GM21786 (cell line): ENCODE measurements around the gene STAT5A.
"Not testable (repeated sequence)": the region's sequence is repeated elsewhere in the genome, so short reads cannot be mapped to it uniquely, and the experiment has no call there.

Source experiments
- ATAC-seq: cut with Tn5 transposase; IDR thresholded peaks from one replicate; pipeline ENCODE4 v1.9.1; 2021; ENCODE audit not compliant: unreplicated experiment

The STAT5A gene

DNA sequence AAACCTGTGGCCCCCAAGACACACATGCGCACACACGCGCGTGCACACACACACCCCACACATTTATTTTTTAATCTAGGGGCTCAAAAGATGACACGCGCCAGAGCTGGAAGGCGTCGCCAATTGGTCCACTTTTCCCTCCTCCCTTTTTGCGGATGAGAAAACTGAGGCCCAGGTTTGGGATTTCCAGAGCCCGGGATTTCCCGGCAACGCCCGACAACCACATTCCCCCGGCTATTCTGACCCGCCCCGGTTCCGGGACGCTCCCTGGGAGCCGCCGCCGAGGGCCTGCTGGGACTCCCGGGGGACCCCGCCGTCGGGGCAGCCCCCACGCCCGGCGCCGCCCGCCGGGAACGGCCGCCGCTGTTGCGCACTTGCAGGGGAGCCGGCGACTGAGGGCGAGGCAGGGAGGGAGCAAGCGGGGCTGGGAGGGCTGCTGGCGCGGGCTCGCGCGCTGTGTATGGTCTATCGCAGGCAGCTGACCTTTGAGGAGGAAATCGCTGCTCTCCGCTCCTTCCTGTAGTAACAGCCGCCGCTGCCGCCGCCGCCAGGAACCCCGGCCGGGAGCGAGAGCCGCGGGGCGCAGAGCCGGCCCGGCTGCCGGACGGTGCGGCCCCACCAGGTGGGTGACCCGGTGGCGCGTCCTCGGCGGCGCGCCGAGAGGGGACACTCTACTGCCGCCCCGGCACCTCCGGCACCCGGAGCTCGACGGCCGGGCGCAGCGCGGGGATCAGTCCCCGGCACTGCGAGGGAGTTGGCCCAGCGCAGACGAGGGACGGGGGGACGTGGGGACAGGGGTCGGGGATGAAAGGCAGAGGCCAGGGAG is at the start of gene STAT5A:
STAT5A (plus strand) TSS at position 522 of the 826 bp plus-strand sequence. CDS start 914 bp downstream, outside the sequence.
- no peak for ATAC-seq

DNA sequence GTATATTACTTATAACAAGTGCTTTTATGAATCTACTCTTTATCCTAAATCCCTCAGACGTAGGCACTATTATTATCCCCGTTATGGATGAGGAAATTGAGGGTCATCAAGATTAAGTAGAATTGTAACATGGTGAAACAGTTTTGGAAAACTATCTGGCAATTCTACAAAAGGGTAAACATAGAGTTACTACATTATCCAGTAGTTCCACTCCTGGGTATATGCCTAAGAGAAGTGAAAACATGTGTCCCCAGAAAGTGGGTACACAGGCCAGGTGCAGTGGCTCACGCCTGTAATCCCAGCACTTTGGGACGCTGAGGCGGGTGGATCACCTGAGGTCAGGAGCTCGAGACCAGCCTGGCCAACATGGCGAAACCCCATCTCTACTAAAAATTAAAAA is 48.7 kb upstream of the STAT5A start:
- ATAC-seq, result not testable (repeated sequence)

GRCh38 chr17:42240201-42240600 is 48.1 kb upstream of the STAT5A start:
- ATAC-seq, result no peak

GRCh38 chr17:42240863-42241262 is 47.4 kb upstream of the STAT5A start:
- ATAC-seq, result not testable (repeated sequence)

DNA sequence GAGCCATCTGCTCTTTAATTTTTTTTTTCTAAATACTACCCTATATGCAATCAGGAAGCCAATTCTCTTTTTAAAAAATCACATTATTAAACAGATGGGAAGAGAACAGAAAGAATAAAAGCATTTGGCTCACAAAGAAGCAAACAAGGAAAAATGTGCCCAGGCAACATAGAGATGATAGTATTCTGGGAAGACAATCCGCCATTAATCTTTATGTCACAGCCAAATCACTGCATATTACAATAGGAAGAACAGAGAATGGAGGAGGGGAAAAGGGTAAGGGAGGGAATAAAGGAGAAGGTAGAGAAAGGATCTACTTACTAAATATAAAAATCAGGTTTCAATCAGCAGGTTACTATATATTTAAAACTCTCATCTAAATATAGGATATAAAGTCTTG is 46.4 kb upstream of the STAT5A start:
- ATAC-seq, result no peak

- no peak for ATAC-seq
Observed at GRCh38 chr17:42243493-42243982, 44.8 kb upstream of the STAT5A start.

DNA sequence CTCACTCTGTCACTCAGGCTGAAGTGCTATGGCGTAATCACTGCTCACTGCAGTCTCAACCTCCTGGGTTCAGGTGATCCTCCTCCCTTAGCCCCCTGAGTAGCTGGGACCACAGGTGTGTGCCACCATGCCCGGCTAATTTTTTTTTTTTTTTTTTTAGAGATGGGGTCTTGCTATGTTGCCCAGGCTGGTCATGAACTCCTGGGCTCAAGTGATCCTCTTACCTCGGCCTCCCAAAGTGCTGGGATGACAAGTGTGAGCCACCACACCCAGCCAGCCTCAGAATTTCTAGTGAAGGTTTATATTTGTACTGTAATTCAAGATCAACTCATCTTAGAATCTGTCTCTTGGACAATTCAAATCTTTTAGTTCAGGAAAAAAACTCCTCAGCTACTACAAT is 44.2 kb upstream of the STAT5A start:
- not testable (repeated sequence) for ATAC-seq

DNA sequence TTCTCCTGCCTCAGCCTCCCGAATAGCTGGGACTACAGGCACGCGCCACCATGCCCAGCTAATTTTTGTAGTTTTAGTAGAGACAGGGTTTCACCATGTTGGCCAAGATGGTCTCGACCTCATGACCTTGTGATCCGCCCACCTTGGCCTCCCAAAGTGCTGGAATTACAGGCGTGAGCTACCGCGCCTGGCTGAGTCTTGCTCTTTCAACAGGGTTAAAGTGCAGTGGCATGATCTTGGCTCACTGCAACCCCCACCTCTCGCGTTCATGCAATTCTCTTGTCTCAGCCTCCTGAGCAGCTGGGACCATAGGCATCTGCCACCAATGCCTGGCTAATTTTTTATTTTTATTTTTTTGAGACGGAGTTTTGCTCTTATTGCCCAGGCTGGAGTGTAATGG is 43.1 kb upstream of the STAT5A start:
- ATAC-seq, result not testable (repeated sequence)

- no peak for ATAC-seq
Observed at GRCh38 chr17:42246515-42246914, 41.8 kb upstream of the STAT5A start.

GRCh38 chr17:42247734-42248133 is 40.6 kb upstream of the STAT5A start:
- ATAC-seq, result no peak

GRCh38 chr17:42248351-42249179 is 39.7 kb upstream of the STAT5A start:
- ATAC-seq, result peak; percentile 78

GRCh38 chr17:42249681-42250446 is 38.4 kb upstream of the STAT5A start:
- ATAC-seq, result no peak

DNA sequence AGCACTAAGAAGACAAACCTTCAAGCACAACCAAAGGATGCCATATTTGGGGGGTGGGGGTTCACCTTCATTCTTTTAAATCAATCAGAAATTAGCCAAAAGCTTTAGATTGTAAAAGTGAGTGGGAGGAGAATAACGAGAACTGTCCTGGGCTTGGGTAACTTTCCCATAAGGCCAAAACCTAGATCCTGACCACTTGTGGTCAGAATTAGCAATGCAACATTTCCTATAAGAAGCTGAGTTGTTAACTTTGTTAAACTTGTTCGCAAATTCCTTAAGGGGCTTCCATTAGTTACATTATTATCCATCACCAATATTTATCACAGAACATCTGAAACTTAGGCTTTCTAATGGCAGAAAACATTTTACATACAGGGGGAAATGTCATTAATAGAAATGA is 37.2 kb upstream of the STAT5A start:
- ATAC-seq, result no peak

GRCh38 chr17:42252597-42253550 is 35.4 kb upstream of the STAT5A start:
- ATAC-seq, result no peak

DNA sequence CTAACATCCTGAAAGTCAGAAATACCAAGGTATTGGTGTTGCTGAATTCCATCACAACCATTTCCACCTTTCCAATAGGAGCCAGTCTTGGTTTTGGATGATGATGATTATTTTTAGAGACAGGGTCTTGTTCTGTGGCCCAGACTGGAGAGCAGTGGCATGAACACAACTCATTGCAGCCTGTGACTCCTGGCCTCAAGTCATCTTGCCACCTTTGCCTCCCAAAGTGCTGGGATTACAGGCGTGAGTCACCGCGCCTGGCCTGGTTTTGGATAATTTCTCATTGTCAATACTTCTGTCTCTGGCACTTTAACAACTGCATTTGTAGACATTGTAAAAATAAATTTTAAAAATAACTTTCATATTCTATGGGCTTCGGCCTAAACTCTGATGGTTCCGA is 34.7 kb upstream of the STAT5A start:
- ATAC-seq, result no peak

GRCh38 chr17:42255445-42255844 is 32.9 kb upstream of the STAT5A start:
- no peak for ATAC-seq

GRCh38 chr17:42260318-42260717 is 28.0 kb upstream of the STAT5A start:
- ATAC-seq, result no peak

DNA sequence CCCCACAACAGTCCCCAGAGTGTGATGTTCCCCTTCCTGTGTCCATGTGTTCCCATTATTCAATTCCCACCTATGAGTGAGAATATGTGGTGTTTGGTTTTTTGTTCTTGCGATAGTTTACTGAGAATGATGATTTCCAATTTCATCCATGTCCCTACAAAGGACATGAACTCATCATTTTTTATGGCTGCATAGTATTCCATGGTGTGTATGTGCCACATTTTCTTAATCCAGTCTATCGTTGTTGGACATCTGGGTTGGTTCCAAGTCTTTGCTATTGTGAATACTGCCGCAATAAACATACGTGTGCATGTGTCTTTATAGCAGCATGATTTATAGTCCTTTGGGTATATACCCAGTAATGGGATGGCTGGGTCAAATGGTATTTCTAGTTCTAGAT is 23.9 kb upstream of the STAT5A start:
- not testable (repeated sequence) for ATAC-seq

- no peak for ATAC-seq
Observed at GRCh38 chr17:42266462-42266861, 21.8 kb upstream of the STAT5A start.
